Breast epithelium (tissue), 4 donors: ENCODE results near the gene DMKN. TPM values are rescaled to one million over a fixed set of nuclear protein-coding genes. Genes with fewer than 3 reads are reported as not detected.

Source experiments
- DNase-seq, 2 donors: peaks; one replicate each; pipeline ENCODE4 v3.0.0-alpha.2; 2019; ENCODE audit warnings: low spot score in 2 of 2
- H3K27ac ChIP-seq, 2 donors: fragments of 200-600 bp; sonication (generic) in 1 of 2; one replicate each; pipeline ENCODE4 v1.5.1; 2016 to 2019; ENCODE audit warnings: mild to moderate bottlenecking in 1 of 2
- H3K27me3 ChIP-seq, 2 donors: fragments of 200-600 bp; sonication (generic) in 1 of 2; one replicate each; pipeline versions ENCODE4 v1.5.1 to v1.6.0; 2017 to 2019; ENCODE audit warnings: control low read depth in 1 of 2, mild to moderate bottlenecking in 1 of 2
- H3K36me3 ChIP-seq: fragments of 200-600 bp; one replicate; pipeline ENCODE4 v1.5.1; 2019
- H3K4me1 ChIP-seq, 2 donors: fragments of 200-600 bp; sonication (generic); one replicate each; pipeline ENCODE4 v1.5.1; 2016 to 2019; ENCODE audit warnings: control low read depth in 1 of 2
- H3K4me3 ChIP-seq, 3 donors: fragments of 200-600 bp; sonication (generic); 1 replicate in 2 of 3; 2 replicates in 1 of 3; pipeline ENCODE4 v1.5.1; 2016 to 2019; ENCODE audit warnings: mild to moderate bottlenecking in 3 of 3, moderate library complexity in 2 of 3
- H3K9me3 ChIP-seq, 2 donors: fragments of 200-600 bp; sonication (generic) in 1 of 2; one replicate each; pipeline ENCODE4 v1.5.1; 2016 to 2019; ENCODE audit warnings: control low read depth in 1 of 2
- POLR2A ChIP-seq: fragments of 450-650 bp; IDR thresholded peaks from one replicate; pipeline ENCODE4 v1.6.1; 2016; ENCODE audit warnings: antibody characterized with exemption, mild to moderate bottlenecking, moderate library complexity
- POLR2AphosphoS5 ChIP-seq, 3 donors: sonication (generic); formaldehyde crosslinking; IDR thresholded peaks; one replicate each; pipeline ENCODE4 v1.6.1; 2017; ENCODE audit warnings: antibody characterized with exemption in 3 of 3
- intact Hi-C: fragments of 100-400 bp; cut with DNase I; formaldehyde crosslinking; loops from one replicate; pipeline ENCODE4 v1.15.1; 2023; ENCODE audit warnings: low total_unique reads
- total RNA-seq, 3 donors: library from RNA; depleted of rRNA; stranded (reverse); fragments of >200 nt; gene quantifications; one replicate each; pipeline ENCODE4 v1.1.0, GENCODE V29; 2016
- TF ChIP-seq, protein P1 (sequence below), 3 donors: fragments of 450-650 bp; IDR thresholded peaks; one replicate each; pipeline ENCODE4 v1.5.1; 2016 to 2017; ENCODE audit warnings: antibody characterized with exemption in 3 of 3, mild to moderate bottlenecking in 3 of 3, moderate library complexity in 3 of 3

Gene DMKN
- total RNA-seq, 3 donors from 2014 or later: 0.96 to 135 (median 61.0) TPM

DNA sequence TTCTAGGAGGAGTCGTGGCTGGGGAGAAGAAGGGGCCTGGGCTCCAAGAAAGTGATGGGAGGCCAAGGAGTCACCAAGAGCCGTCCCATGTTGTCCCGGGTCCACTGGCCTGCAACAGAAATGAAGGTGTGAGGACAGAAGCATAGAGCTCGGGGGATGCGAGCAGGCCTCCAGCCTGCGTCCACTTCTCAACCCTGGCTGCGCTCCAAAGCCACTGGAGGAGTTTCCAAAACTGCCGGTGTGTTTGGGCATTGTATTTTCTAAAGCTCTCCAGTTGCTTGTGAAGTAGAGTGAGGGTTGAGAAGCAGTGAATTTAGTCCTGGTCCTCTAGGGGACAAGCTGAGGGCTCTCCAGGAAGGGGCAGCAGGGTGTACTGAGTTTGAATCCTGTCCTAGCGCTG lies 52.4 kb downstream of the DMKN start:
- Histone ChIP-seq H3K9me3 (no peaks in the 10 kb centered on the region), H3K4me3 (no peak overlapping the region), H3K27ac (no peak overlapping the region), H3K27me3 (no peaks in the 10 kb centered on the region), H3K4me1 (no peaks in the 10 kb centered on the region), H3K36me3 (no peaks in the 10 kb centered on the region)
- TF ChIP-seq, protein P1, sequence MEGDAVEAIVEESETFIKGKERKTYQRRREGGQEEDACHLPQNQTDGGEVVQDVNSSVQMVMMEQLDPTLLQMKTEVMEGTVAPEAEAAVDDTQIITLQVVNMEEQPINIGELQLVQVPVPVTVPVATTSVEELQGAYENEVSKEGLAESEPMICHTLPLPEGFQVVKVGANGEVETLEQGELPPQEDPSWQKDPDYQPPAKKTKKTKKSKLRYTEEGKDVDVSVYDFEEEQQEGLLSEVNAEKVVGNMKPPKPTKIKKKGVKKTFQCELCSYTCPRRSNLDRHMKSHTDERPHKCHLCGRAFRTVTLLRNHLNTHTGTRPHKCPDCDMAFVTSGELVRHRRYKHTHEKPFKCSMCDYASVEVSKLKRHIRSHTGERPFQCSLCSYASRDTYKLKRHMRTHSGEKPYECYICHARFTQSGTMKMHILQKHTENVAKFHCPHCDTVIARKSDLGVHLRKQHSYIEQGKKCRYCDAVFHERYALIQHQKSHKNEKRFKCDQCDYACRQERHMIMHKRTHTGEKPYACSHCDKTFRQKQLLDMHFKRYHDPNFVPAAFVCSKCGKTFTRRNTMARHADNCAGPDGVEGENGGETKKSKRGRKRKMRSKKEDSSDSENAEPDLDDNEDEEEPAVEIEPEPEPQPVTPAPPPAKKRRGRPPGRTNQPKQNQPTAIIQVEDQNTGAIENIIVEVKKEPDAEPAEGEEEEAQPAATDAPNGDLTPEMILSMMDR (IDR thresholded peaks at IDR 0.05): no peak
- no peak for TF ChIP-seq POLR2A
- no peak for TF ChIP-seq POLR2AphosphoS5 (IDR thresholded peaks at IDR 0.05)
- intact Hi-C loops: no loop called here
- no peak for DNase-seq

DNA sequence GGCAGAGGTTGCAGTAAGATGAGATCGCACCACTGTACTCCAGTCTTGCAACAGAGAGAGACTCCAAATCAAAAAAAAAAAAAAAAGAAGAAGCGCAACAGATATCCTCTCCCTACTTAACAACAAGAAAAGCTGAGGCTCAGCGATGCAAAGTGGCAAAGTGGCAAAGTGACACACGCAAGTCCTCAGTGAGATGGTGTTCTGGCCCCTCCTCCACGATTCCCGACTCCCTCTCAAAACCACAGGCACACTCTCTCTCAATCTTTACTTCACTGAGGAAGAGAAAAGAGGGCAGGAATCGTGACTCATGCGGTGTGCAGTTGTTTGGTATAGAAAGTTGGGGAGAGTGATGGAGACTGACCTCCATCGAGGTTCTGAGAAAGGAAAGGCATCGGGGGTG lies 52.8 kb downstream of the DMKN start:
- no peaks in the 10 kb centered on the region for H3K36me3 ChIP-seq
- intact Hi-C loops: no loop called here
- no peak overlapping the region for H3K4me3 ChIP-seq
- no peak for DNase-seq
- H3K9me3 ChIP-seq: no peaks in the 10 kb centered on the region
- no peaks in the 10 kb centered on the region for H3K4me1 ChIP-seq
- no peaks in the 10 kb centered on the region for H3K27me3 ChIP-seq
- TF ChIP-seq POLR2A (no peak), POLR2AphosphoS5 (IDR thresholded peaks at IDR 0.05) (no peak)
- TF ChIP-seq, protein P1 (IDR thresholded peaks at IDR 0.05): no peak
- no peak overlapping the region for H3K27ac ChIP-seq

DNA sequence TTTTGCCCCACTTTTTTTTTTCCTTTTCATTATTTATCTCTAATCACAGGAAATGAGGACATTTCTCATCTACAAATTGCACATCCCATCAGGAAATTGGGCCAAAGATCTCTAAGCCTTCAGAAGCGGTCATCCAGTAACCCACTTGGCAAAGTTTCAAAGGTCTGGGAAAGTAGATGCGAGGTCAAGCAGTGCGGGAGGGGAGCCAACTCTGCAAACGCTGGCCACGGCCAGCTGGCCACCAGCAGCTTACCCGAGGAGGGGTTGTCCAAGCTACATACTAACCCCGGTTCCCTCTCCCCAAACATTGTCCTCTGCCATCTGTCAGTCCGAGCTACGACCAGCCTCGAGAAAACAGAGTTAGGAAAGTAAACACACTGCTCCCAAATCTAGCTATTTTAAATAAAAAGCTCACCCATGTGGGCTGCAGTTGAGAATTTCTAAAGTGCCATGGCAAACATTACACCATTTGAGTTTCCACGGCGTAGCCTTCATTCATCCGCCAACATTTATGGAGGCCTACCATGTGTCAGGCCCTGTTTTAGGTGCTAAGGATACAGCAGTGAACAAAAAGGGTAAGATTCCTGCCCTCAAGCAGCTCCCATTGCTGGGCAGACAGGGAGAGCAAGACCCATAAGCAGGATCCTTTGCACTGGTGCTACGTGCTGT lies 53.9 kb downstream of the DMKN start:
- Histone ChIP-seq H3K27me3 (no peaks in the 10 kb centered on the region), H3K9me3 (no peaks in the 10 kb centered on the region), H3K4me1 (no peaks in the 10 kb centered on the region), H3K4me3 (no peak overlapping the region), H3K36me3 (no peaks in the 10 kb centered on the region), H3K27ac (peak overlapping the region; percentile 33 to 76)
- intact Hi-C loops: no loop called here
- TF ChIP-seq POLR2AphosphoS5 (IDR thresholded peaks at IDR 0.05) (no peak), POLR2A (no peak)
- TF ChIP-seq, protein P1 (IDR thresholded peaks at IDR 0.05): no peak
- no peak for DNase-seq

DNA sequence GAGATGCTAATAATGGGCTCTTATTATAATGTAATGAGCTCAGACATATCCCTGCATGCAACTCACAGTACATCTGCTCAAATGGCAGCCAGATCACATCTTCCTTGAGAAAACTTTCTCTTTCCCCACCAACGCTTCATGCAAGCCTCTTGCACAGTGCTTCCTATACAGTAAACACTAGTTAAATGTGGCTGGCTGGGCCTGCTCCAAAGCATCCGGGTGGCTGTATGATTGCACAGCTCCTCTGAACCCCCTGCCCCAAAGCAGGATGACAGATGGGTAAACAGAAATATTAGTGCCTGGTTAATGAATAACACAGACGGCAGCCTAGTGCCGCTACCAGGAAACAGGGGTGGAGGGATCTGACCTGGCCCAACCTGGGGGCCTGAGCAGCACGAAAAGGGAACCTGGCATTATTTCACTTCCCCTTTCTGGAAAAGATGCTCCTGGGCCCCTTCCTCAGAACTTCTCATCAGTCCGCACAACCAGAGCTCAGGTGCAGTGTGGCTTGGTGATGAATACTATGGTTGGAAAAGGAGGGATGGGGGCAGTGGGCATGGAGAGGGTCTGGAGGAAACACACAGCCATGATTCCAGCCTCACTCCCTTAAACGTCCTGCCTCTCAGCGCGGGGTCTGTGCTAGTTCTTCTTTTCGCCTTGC lies 54.6 kb downstream of the DMKN start:
- Histone ChIP-seq H3K4me1 (no peaks in the 10 kb centered on the region), H3K9me3 (no peaks in the 10 kb centered on the region), H3K27ac (peak overlapping the region; percentile 33 to 76), H3K36me3 (no peaks in the 10 kb centered on the region), H3K4me3 (no peak overlapping the region), H3K27me3 (no peaks in the 10 kb centered on the region)
- DNase-seq: no peak
- TF ChIP-seq POLR2A (no peak), POLR2AphosphoS5 (IDR thresholded peaks at IDR 0.05) (no peak)
- TF ChIP-seq, protein P1 (IDR thresholded peaks at IDR 0.05): no peak
- intact Hi-C loops: no loop called here

DNA sequence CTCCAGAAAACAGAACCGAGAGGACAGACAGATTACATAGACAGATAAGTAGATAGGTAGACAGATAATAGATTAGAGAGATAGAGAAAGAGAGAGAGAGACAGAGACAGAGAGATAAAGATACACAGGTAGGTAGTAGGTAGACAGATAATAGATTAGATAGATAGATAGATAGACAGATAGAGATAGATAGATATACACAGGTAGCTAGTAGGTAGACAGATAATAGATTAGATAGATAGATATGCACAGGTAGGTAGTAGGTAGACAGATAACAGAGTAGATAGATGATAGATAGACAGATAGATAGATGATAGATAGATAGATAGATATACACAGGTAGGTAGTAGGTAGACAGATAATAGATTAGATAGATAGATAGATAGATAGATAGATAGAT lies 55.3 kb downstream of the DMKN start:
- Histone ChIP-seq H3K27me3 (no peaks in the 10 kb centered on the region), H3K36me3 (no peaks in the 10 kb centered on the region), H3K4me1 (no peaks in the 10 kb centered on the region), H3K9me3 (no peaks in the 10 kb centered on the region), H3K27ac (peak overlapping the region in 1 of 2 donors; percentile 76), H3K4me3 (no peak overlapping the region)
- no peak for DNase-seq
- intact Hi-C loops: no loop called here
- TF ChIP-seq, protein P1 (IDR thresholded peaks at IDR 0.05): no peak
- no peak for TF ChIP-seq POLR2A
- TF ChIP-seq POLR2AphosphoS5 (IDR thresholded peaks at IDR 0.05): no peak
